Measurements from ENCODE around the gene CYP3A5.
"Not testable (repeated sequence)": the region's sequence is repeated elsewhere in the genome, so short reads cannot be mapped to it uniquely, and the experiment has no call there.

Gene CYP3A5

GRCh38 chr7:99637414-99637813 is 42.4 kb downstream of the CYP3A5 start:
- DNase-seq, result not testable (repeated sequence)

GRCh38 chr7:99631295-99632109 is 48.3 kb downstream of the CYP3A5 start:
- DNase-seq, result peak; percentile 61 to 67

- DNase-seq, result no peak
Observed at GRCh38 chr7:99629643-99630042, 50.2 kb downstream of the CYP3A5 start.

GRCh38 chr7:99628471-99629465 is 51.0 kb downstream of the CYP3A5 start:
- no peak for DNase-seq

GRCh38 chr7:99627513-99627912 is 52.3 kb downstream of the CYP3A5 start:
- no peak for DNase-seq

GRCh38 chr7:99626661-99627060 is 53.1 kb downstream of the CYP3A5 start:
- DNase-seq, result no peak

GRCh38 chr7:99625961-99626360 is 53.8 kb downstream of the CYP3A5 start:
- DNase-seq, result no peak

- DNase-seq, result no peak
Observed at GRCh38 chr7:99625321-99625720, 54.5 kb downstream of the CYP3A5 start.

GRCh38 chr7:99624484-99624883 is 55.3 kb downstream of the CYP3A5 start:
- peak; percentile 81 for DNase-seq

- peak; percentile 57 to 65 for DNase-seq
Observed at GRCh38 chr7:99623702-99624447, 55.9 kb downstream of the CYP3A5 start.

GRCh38 chr7:99623091-99623693 is 56.6 kb downstream of the CYP3A5 start:
- peak; percentile 55 to 56 for DNase-seq

GRCh38 chr7:99622596-99622995 is 57.2 kb downstream of the CYP3A5 start:
- DNase-seq, result no peak

- no peak for DNase-seq
Observed at GRCh38 chr7:99621271-99621670, 58.5 kb downstream of the CYP3A5 start.

GRCh38 chr7:99619571-99620130 is 60.1 kb downstream of the CYP3A5 start:
- no peak for DNase-seq

GRCh38 chr7:99618726-99619125 is 61.1 kb downstream of the CYP3A5 start:
- no peak for DNase-seq

GRCh38 chr7:99617192-99617781 is 62.5 kb downstream of the CYP3A5 start:
- no peak for DNase-seq

- peak; percentile 91 to 92 for DNase-seq
Observed at GRCh38 chr7:99616359-99617191, 63.2 kb downstream of the CYP3A5 start, which contains the start of gene ZSCAN25. Gene ZSCAN25, plus strand, starts transcription at chr7:99616946. Its CDS starts 2,661 bp downstream, at chr7:99619607.

- DNase-seq, result no peak
Observed at GRCh38 chr7:99615989-99616358, 63.8 kb downstream of the CYP3A5 start.

- no peak for DNase-seq
Observed at GRCh38 chr7:99614495-99614894, 65.3 kb downstream of the CYP3A5 start.

- no peak for DNase-seq
Observed at GRCh38 chr7:99607548-99607947, 72.2 kb downstream of the CYP3A5 start.

GRCh38 chr7:99606531-99606930 is 73.3 kb downstream of the CYP3A5 start:
- no peak for DNase-seq

Measured in activated T-cell treated with anti-CD3 and anti-CD28 coated beads, Interleukin-2, amount 50 U/mL, for 48 hours (primary cell).